ENCODE data around the gene NUP85.
"Not testable (repeated sequence)": the region's sequence is repeated elsewhere in the genome, so short reads cannot be mapped to it uniquely, and the experiment has no call there.

NUP85 gene

GRCh38 chr17:75199886-75200618 is 5.4 kb upstream of the NUP85 start:
- in situ Hi-C loops (cut with HindIII; ENCODE audit: low sequenced_read_pairs), result no loop called here
- H3K4me3 ChIP-seq (ENCODE audit: low read depth, low read length), result no peak overlapping the region
- TF ChIP-seq CTCF (IDR thresholded peaks at IDR 0.05; ENCODE audit: low read depth, low read length, missing control alignments), result no peak
- no peak for DNase-seq (ENCODE audit: low read depth)

GRCh38 chr17:75205793-75206163 is 299 bp downstream of the NUP85 start:
- in situ Hi-C loops (cut with HindIII; ENCODE audit: low sequenced_read_pairs), result no loop called here
- H3K4me3 ChIP-seq (ENCODE audit: low read depth, low read length), result peak overlapping the region; percentile 97
- no peak for TF ChIP-seq CTCF (IDR thresholded peaks at IDR 0.05; ENCODE audit: low read depth, low read length, missing control alignments)
- DNase-seq (ENCODE audit: low read depth), result no peak

DNA sequence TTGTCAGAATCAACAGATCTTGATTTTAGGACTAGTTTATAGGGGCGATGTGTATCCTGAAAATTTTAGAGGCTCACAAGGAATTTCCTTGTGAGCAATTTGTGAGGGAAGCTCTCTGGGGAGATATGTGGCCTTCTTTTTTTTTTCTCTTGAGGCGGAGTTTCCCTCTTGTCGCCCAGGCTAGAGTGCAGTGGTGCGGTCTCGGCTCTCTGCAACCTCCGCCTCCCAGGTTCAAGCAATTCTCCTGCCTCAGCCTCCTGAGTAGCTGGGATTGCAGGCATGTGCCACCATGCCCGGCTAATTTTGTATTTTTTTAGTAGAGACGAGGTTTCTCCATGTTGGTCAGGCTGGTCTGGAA is 1.6 kb downstream of the NUP85 start:
- DNase-seq (ENCODE audit: low read depth); in situ Hi-C loops (cut with HindIII; ENCODE audit: low sequenced_read_pairs); H3K4me3 ChIP-seq (ENCODE audit: low read depth, low read length): not testable (repeated sequence)

DNA sequence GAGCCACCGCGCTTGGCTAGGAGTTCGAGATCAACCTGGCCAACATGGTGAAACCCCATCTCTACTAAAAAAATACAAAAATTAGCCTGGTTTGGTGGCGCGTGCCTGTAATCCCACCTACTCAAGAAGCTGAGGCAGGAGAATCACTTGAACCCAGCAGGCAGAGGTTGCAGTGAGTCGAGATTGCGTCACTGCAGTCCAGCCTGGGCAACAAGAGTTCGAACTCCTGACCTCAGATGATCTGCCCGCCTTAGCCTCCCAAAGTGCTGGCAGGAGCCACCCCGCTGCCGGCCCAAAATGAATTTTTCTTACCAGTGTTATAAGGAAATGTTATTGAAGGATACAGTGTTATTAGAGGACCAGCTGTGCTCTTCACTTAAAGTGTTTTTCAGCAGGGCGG is 2.3 kb downstream of the NUP85 start:
- no peak overlapping the region for H3K4me3 ChIP-seq (ENCODE audit: low read depth, low read length)
- no peak for DNase-seq (ENCODE audit: low read depth)
- in situ Hi-C loops (cut with HindIII; ENCODE audit: low sequenced_read_pairs), result no loop called here
- no peak for TF ChIP-seq CTCF (IDR thresholded peaks at IDR 0.05; ENCODE audit: low read depth, low read length, missing control alignments)

GRCh38 chr17:75208161-75208560 is 2.7 kb downstream of the NUP85 start:
- in situ Hi-C loops (cut with HindIII; ENCODE audit: low sequenced_read_pairs), result no loop called here
- no peak overlapping the region for H3K4me3 ChIP-seq (ENCODE audit: low read depth, low read length)
- no peak for TF ChIP-seq CTCF (IDR thresholded peaks at IDR 0.05; ENCODE audit: low read depth, low read length, missing control alignments)
- no peak for DNase-seq (ENCODE audit: low read depth)

DNA sequence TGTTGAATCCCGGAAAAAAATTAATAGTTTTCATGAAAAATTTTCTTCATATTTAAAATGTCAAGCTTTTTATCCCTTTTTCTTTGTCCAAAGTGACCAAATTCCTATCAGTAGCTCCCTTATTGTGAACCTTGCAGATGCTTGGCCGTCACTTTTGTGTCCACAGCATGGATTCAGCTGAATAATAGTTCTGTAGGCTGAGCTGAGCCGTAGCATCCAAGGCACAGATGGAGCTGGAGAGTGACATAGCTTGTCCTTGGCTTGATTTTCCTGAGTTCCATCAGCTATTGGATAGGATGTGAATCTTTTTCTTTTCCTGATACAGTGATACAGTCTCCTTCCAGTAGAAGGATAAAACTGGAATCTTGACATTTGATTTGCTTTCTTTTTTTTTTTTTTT is 3.6 kb downstream of the NUP85 start:
- H3K4me3 ChIP-seq (ENCODE audit: low read depth, low read length), result no peak overlapping the region
- no peak for TF ChIP-seq CTCF (IDR thresholded peaks at IDR 0.05; ENCODE audit: low read depth, low read length, missing control alignments)
- in situ Hi-C loops (cut with HindIII; ENCODE audit: low sequenced_read_pairs), result no loop called here
- DNase-seq (ENCODE audit: low read depth), result no peak

DNA sequence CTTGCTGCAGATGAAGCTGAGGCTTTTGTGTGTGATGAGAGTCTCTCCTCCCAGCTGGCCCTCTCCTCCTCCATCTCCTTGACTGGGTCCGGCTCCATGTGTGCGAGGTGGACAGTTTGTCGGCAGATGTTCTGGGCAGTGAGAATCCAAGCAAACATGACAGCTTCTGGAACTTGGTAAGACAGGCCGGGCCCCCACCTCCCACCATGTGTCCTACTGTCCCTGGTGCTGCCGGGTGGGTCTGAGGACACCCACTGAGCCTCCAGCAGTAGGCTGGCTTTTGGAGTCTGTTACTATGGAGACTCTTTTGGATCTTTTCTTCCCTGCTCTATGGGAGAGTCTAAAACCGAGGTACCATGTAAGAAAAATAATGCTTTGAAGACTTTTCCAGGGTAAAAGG is 12.7 kb downstream of the NUP85 start:
- no peak overlapping the region for H3K4me3 ChIP-seq (ENCODE audit: low read depth, low read length)
- in situ Hi-C loops (cut with HindIII; ENCODE audit: low sequenced_read_pairs), result no loop called here
- DNase-seq (ENCODE audit: low read depth), result no peak
- TF ChIP-seq CTCF (IDR thresholded peaks at IDR 0.05; ENCODE audit: low read depth, low read length, missing control alignments), result no peak
